CD4-positive, alpha-beta T cell treated with Interferon alpha-2 for 1 hour (primary cell): ENCODE measurements around the gene SEH1L.
"Not testable (repeated sequence)": the region's sequence is repeated elsewhere in the genome, so short reads cannot be mapped to it uniquely, and the experiment has no call there.

Source experiments
- DNase-seq, 2 donors: peaks; one replicate each; pipeline ENCODE4 v3.0.0-alpha.2; 2020 to 2022

The SEH1L gene

GRCh38 chr18:12947285-12948049 is at the start of gene SEH1L:
SEH1L (plus strand) TSS chr18:12948011; CDS start chr18:12948122, 111 bp downstream.
- DNase-seq = peak; percentile 98

GRCh38 chr18:12901208-12901607 is 46.6 kb upstream of the SEH1L start:
- not testable (repeated sequence) for DNase-seq

DNA sequence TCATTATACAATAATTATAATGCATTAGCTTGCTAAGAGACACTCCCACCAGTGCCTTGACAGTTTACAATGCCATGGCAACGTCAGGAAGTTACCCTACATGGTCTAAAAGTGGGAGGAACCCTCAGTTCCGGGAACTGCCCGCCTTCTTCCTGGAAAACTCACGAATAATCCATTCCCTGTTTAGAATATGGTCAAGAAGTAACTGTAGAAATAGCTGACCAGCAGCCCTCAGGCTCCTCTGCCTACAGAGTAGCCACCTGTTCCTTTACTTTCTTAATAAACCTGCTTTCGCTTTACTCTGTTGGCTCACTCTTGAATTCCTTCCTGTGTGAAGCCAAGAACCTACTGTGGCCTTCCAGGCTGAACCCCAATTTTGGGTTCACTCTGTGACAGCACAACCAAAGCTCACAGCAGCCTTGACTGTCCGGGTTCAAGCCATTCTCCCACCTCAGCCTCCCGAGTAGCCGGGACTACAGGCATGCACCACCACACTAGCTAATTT is 43.7 kb upstream of the SEH1L start:
- DNase-seq = peak; percentile 81 to 86

DNA sequence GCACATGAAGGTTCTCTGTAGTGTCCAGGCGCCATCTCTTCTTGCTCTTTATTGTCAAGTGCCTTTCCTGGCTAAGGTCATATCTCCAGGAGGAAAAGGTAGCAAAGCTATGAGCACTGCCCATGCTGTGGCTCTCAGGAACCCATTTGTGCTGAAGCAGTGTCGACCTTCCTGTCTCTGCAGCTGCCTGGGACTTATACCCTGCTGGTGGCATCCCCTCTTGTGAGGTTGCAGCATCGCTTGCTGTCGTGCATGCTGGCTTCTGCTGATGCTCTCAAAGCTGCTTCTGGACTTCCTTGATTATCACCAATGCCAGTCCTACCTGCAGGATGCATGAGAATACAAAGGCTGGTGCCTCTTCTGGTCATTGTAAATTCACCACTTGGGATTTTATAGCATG is 41.7 kb upstream of the SEH1L start:
- DNase-seq = no peak

DNA sequence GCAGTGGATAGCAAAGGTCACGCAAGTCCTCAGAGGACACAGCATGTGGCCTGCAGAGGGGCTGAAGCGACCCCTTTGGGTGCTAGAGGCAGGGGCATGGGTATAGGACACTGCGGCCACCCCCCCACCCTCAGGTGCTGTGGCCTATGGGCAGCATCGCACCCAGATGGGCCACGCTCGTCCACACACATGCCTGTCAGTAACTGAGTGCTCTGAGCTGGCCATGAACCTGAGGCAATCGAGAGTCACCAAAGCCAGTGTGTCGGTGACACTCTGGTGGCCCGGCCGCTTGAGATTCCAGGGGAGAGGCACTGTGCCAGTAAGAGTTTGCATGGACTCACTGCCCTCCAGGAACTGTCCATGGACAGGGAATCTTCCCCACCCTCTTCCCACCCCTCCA is 41.0 kb upstream of the SEH1L start:
- no peak for DNase-seq

DNA sequence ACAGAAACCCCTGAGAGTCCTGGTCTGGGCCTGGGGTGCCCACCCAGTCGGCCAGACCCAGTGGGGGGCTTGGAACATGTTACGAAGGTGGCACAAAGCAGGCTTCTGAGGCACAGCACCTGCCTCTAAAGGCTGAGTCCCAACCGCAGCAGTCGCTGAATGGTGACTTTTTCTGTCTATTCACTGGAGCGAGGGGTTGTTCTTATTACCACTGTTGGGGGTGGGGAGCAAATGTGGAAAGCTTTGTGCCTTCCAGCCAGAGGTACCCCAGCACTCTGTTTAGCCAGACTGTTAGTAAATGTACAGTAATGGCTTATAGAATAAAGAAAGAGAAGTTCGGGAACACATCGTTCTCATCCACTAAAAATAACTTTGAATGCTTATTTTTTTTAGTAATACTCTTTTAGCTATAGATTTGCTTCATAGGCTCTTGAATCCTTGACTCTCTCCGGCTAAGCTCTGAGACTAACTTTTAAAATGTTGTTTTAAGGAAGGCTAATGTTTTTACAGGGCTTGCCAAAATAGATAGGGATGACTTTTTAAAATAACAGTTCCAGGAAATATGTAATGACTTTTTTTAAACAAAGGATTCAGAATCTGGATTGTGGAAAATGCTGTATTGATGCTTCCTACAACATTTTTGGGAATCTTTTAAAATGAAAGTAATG is 40.4 kb upstream of the SEH1L start:
- no peak for DNase-seq

DNA sequence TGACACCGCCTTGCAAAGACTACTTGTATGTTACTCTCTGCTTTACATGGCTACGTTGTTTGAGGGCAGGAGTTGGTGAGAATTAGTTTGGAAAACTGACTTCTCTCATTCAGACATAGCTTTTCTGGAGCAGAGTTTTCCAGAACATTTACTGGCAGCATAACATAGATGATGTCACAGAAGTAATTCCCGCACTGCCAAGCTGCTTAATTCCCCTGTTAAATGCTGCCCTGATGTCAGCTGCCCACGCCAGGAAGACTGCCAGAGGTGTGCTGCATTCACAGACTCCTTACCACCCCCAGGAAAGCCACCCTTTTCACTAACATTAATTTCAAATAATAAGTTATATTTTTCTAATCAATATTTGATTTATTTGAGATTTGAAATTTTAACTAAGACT is 39.1 kb upstream of the SEH1L start:
- no peak for DNase-seq

DNA sequence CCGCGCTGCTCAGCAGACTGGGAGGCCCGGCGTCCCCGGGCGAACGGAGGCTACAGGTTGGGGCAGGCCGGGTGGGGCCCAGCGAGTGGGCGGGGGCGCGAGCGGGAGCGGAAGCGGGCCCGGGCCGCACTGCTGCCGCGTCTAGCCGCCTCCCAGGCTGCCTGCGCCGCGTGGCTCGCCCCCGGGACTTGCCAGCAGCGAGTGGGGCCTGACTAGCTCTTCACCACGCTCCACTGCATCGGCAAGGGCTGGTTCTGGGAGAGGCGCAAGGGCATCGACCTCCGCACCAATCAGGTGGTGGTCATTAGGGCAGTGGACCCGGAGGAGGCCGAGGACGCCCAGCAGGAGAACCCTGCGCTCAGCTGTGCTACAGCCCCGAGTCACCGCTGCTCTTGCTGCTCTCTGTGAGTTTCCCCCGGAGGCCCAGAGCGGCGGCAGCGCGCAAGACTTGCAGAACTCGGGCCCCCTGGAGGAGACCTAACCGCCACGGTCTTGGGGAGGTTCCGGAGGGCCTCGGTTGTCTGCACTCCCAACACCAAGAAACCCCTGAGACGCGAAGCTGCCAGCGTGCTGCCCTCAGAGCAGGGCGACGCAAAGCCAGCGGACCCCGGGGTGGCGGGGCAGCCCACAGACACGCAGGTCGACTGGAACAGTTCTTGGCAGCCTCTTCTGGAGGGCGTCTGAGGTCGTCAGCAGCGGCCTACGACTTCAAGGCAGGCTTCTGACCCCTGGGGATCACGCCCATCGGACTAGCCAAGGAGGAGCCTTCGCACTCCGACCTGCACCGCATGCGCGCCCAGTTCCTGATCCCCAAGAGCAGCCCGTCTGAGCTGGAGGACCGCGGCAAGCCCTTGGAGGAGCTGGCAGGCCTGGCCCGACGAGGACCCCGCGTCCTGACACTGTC is 36.5 kb upstream of the SEH1L start:
- DNase-seq = peak; percentile 37 to 57

GRCh38 chr18:12911929-12912703 is 35.7 kb upstream of the SEH1L start:
- DNase-seq = no peak

DNA sequence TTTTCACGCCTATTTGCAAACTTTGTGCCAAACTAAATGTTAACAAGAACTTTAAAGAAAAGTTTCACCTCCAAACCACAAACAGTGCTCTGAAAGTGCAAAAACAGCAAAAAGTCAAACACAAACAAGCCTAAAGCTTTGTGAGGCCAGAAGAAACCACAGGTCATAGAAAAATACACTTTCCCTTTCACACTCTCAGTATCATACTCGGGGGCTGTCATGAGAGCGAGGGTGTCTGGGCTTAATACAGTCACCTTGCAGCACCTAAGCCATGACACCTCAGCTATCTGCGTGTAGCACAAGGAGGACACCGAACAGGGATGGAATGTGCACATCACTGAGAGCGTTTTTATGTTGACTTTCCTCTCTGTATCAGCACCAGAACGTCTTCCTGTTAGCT is 26.6 kb upstream of the SEH1L start:
- DNase-seq = peak; percentile 35 to 64

DNA sequence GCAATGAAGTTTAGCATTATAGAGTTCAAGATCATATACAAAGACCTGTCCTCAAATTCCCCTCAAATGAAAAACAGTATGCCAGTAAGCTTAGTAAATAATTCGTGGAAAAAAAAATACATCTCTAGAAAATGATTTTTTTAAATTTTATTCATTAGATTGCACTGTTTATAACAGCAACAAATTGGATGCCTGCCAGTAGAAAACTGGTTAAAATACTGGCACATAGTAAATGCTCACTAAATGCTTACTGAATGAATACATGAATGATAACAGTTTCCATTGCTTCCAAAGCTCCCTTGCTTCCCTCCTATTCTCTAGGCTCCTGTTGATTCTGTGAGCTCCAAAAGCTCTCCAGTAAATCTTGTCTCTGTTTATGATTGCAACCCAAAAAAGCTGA is 25.5 kb upstream of the SEH1L start:
- DNase-seq = no peak

DNA sequence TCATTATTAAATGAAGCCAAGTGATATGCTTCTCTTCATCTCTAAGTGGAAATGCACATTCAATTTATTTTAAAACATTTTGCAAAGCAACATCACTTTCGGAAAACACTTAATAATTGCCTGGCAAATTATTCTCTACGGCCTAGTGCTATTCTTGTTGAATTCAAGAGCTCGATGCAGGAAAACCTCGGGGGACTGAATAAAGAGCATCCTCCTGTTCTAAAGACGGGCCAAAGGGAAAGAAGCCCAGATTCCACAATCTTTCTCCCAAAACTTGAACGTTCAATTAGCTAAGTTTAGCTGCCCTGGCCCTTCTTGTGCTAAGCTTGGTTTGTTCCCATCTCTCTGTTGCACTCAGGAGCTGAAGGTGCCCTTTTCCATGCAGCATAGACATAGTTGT is 23.2 kb upstream of the SEH1L start:
- no peak for DNase-seq

- no peak for DNase-seq
Observed at GRCh38 chr18:12928206-12928605, 19.6 kb upstream of the SEH1L start.

GRCh38 chr18:12928641-12929040 is 19.2 kb upstream of the SEH1L start:
- no peak for DNase-seq

DNA sequence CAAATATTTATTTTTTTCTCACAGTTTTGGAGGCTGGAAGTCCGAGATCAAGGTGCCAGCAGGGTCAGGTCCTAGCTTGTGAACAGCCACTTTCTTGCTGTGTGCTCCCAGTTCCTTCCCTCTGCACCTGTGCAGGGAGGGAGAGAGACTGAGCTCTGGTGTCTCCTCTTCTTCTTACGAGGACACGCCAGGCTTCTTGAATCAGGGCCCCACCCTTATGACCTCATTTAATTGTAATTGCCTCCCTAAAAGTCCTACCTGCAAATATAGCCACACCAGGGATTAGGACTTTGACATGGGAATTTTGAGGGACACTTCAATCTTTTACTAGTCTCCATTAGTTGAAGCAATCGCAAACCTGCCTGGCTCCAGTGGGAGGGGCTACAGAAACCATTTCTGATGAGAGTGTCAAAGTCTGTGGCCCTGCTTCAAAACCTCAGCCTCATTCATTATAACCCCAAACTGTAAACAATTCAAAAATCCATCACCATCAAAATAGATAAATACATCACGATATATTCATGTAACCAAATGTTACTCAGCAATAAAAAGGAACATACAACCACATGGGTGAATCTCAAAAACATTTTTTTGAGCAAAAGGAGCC is 18.2 kb upstream of the SEH1L start:
- peak in 1 of 2 donors; percentile 30 for DNase-seq

- no peak for DNase-seq
Observed at GRCh38 chr18:12930376-12930775, 17.4 kb upstream of the SEH1L start.

GRCh38 chr18:12930908-12931307 is 16.9 kb upstream of the SEH1L start:
- no peak for DNase-seq

- DNase-seq = no peak
Observed at GRCh38 chr18:12933327-12933726, 14.5 kb upstream of the SEH1L start.

DNA sequence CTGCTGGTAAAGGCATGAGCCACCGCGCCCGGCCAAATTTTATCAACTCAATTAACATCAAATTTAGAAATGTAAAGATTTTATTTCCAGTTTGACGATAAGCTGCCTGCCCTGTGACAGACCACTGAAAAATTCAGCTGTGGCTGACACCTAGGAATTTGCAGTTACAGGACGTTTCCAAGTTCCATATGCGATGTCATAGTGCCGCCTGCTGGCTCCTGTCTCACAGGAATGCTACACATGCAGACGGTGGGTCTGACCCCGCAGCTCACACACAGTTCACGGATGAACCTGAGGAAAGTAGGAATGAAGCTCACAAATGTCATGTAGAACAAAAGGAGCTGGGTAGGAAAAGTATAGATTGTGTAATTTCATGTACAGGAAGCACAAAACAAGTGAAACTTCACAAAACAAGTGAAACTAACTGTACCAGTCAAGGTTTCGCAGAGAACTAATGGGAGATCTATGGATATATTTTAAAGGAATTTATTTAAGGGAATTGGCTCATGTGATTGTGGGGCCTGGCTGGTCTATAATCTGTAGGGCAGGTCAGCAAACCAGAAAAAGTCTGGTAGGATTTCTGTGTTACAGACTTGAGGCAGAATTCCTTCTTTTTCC is 13.2 kb upstream of the SEH1L start:
- peak; percentile 79 to 84 for DNase-seq

DNA sequence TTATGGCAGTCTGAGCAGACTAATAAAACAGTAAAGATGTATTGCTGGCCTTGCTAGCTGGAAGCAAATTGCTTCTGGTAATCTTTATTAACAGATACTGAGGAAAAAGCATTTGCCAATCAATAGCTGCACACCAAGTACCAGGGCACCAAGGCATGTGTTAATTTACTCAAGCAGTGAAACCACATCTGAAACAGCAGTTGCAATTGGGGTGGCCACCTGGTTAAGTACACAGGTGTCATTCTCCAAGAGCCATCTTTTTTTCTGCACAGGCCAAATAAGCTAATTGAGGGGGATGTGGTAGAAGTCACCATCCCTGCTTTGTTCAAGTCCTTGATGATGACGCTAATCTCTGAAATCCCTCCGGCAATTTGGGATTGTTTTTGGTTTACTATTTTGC is 8.6 kb upstream of the SEH1L start:
- DNase-seq = no peak

GRCh38 chr18:12943215-12943614 is 4.6 kb upstream of the SEH1L start:
- no peak for DNase-seq

- no peak for DNase-seq
Observed at GRCh38 chr18:12944709-12945108, 3.1 kb upstream of the SEH1L start.
